ENCODE data around the gene RAB3GAP2.
A peak's percentile ranks its signal among the peaks of the same experiment; 100 is the strongest.
"Not testable (repeated sequence)": the region's sequence is repeated elsewhere in the genome, so short reads cannot be mapped to it uniquely, and the experiment has no call there.

The RAB3GAP2 gene

DNA sequence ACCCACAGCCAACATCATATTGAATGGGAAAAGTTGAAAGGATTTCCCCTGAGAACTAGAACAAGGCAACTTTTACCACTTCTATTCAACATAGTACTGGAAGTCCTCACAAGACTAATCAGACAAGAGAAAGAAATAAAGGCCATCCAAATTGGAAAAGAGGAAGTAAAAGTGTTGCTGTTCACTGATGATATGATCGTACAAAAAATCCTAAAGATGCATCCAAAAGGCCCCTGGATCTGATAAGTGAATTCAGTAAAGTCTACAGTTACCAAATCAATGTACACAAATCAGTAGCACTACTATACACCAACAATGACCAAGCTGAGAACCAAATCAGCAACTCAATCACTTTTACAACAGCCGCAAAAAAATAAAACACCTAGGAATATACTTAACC, 28.3 kb downstream of the RAB3GAP2 start:
- in situ Hi-C loops (cut with HindIII; ENCODE audit: low pct_unique_long_range_greater_than_20kb, low sequenced_read_pairs), result no loop called here
- TF ChIP-seq JUND (IDR thresholded peaks at IDR 0.05; ENCODE audit: low read depth), result no peak
- no peak for DNase-seq (ENCODE audit: low read depth in 1 of 2, low spot score in 1 of 2)

DNA sequence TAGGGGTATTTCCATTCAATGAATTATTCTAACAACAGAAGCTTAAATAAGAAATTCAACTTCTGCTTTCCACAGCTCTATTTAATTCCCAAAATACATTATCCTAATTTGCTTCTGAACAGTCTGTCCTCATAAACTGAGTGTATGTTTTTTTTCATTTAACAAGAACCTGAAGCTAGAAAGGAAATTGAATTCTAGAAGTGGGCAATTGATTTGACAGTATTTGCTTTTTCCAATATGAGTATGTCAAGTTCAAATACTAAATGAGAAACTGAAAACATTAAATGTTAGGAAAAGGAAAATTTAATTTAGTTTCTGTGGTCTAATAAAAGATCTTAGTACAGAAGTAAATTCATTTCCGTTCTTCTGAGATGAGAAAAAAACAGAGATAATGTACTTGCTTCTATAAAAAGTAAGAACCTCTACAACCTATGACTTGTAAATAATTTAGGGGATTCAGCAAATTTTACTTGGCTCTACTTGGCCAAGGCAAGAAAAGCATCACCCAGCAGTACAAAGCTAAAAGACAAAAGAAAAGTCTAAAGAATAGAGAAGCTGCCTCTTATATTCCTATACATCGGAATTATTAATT, 31.1 kb downstream of the RAB3GAP2 start:
- DNase-seq (ENCODE audit: low read depth in 1 of 2, low spot score in 1 of 2), result no peak
- TF ChIP-seq JUND (IDR thresholded peaks at IDR 0.05; ENCODE audit: low read depth), result no peak
- in situ Hi-C loops (cut with HindIII; ENCODE audit: low pct_unique_long_range_greater_than_20kb, low sequenced_read_pairs), result no loop called here

DNA sequence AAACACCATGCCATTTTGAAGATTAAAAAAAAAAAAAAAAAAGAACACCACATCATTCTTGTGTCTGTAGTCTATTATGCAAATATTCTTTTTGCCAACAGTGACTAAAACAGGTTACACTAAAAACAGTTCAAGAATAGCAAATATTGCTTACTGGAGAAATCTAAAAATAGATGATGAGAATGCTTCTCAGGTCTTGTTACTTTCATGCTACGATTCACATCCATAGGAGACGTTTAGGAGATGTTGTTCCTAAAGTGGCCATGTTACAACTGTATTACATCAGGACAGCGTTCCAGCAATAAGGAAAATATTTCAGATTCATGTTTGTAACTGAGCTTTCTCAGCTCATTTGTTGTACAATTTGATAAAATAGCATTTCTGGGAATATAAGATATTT, 32.3 kb downstream of the RAB3GAP2 start:
- in situ Hi-C loops (cut with HindIII; ENCODE audit: low pct_unique_long_range_greater_than_20kb, low sequenced_read_pairs), result no loop called here
- TF ChIP-seq JUND (IDR thresholded peaks at IDR 0.05; ENCODE audit: low read depth), result no peak
- DNase-seq (ENCODE audit: low read depth in 1 of 2, low spot score in 1 of 2), result no peak

- in situ Hi-C loops (cut with HindIII; ENCODE audit: low pct_unique_long_range_greater_than_20kb, low sequenced_read_pairs), result no loop called here
- no peak for DNase-seq (ENCODE audit: low read depth in 1 of 2, low spot score in 1 of 2)
- no peak for TF ChIP-seq JUND (IDR thresholded peaks at IDR 0.05; ENCODE audit: low read depth)
These were observed 33.0 kb downstream of the RAB3GAP2 start for GRCh38 chr1:220239213-220239612.

DNA sequence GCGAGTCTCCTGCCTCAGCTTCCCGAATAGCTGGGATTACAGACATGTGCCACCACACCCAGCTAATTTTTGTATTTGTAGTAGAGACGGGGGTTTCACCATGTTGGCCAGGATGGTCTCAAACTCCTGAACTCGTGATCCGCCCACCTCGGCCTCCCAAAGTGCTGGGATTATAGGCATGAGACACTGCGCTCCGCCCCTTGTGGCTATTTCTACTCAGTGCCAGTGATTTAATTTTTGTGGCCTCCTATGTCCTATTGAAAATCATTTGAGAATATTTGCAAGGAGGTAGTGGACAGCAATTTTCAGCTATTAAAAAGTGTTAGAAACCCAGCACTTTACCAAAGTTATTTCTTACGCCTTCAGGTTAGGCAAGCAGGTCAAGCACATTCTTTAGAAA, 36.0 kb downstream of the RAB3GAP2 start:
- DNase-seq (ENCODE audit: low read depth in 1 of 2, low spot score in 1 of 2); in situ Hi-C loops (cut with HindIII; ENCODE audit: low pct_unique_long_range_greater_than_20kb, low sequenced_read_pairs): not testable (repeated sequence)

GRCh38 chr1:220235462-220235861, 36.8 kb downstream of the RAB3GAP2 start:
- no peak for DNase-seq (ENCODE audit: low read depth in 1 of 2, low spot score in 1 of 2)
- TF ChIP-seq JUND (IDR thresholded peaks at IDR 0.05; ENCODE audit: low read depth), result no peak
- in situ Hi-C loops (cut with HindIII; ENCODE audit: low pct_unique_long_range_greater_than_20kb, low sequenced_read_pairs), result no loop called here

- in situ Hi-C loops (cut with HindIII; ENCODE audit: low pct_unique_long_range_greater_than_20kb, low sequenced_read_pairs), result no loop called here
- no peak for DNase-seq (ENCODE audit: low read depth in 1 of 2, low spot score in 1 of 2)
- TF ChIP-seq JUND (IDR thresholded peaks at IDR 0.05; ENCODE audit: low read depth), result no peak
These were observed 38.3 kb downstream of the RAB3GAP2 start for GRCh38 chr1:220233927-220234326.

- in situ Hi-C loops (cut with HindIII; ENCODE audit: low pct_unique_long_range_greater_than_20kb, low sequenced_read_pairs), result no loop called here
- no peak for TF ChIP-seq JUND (IDR thresholded peaks at IDR 0.05; ENCODE audit: low read depth)
- DNase-seq (ENCODE audit: low read depth in 1 of 2, low spot score in 1 of 2), result no peak
These were observed 42.5 kb downstream of the RAB3GAP2 start for GRCh38 chr1:220229771-220230170.

DNA sequence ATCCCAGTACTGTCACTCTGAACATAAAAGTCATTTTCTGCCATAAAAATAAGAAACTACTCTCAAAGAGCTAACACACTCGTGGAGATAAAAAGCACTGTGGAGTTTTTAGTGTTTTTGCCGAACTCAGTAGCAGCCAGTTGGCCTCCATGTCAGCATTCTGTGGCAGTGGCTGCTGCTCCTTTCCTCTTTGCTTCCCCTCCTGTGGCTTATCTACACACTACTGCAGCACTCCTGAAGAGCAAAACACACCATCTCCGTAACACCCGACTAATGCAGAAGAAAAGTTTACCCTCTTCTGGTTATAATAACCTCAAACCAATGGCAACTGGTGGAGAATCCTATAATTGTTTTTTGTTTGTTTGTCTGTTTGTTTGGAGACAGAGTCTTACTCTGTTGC, 44.9 kb downstream of the RAB3GAP2 start:
- DNase-seq (ENCODE audit: low read depth in 1 of 2, low spot score in 1 of 2), result no peak
- in situ Hi-C loops (cut with HindIII; ENCODE audit: low pct_unique_long_range_greater_than_20kb, low sequenced_read_pairs), result no loop called here
- TF ChIP-seq JUND (IDR thresholded peaks at IDR 0.05; ENCODE audit: low read depth), result no peak

DNA sequence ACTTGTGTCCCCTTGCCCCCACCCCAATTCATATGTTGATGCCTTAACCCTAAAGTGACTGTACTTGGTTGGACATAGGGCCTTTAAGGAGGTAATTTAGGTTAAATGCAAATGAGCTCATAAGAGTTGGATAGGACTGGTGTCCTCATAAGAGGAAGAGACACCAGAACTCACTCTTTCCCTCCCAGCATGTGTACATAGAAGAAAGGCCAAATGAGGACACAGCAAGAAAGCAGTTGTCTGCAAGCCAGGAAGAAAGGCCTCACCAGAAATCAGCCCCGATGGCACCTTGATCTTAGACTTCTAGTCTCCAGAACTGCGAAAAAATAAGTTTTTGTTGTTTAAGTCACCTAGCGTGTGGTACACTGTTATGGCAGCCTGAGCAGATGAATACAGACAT, 45.5 kb downstream of the RAB3GAP2 start:
- in situ Hi-C loops (cut with HindIII; ENCODE audit: low pct_unique_long_range_greater_than_20kb, low sequenced_read_pairs), result no loop called here
- DNase-seq (ENCODE audit: low read depth in 1 of 2, low spot score in 1 of 2), result peak in 1 of 2 experiments; percentile 30
- TF ChIP-seq JUND (IDR thresholded peaks at IDR 0.05; ENCODE audit: low read depth), result no peak

DNA sequence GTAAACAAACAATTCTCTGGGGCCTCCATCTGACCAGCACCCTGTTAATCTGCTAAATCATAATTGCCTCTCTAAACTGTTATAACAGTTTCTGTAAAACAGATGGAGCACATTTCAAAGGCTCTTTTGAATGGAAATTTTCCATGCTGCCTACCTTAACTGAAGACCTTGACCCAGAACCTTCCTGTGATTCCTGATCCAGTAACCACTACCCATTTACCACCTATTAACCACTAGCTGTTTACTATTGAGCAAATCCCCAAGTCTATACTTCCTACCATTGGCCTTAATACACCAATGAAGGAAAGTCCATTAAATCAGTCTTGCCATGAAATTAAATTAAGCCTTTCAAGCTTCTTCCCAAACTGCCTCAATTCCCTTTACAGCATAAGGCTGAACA, 46.3 kb downstream of the RAB3GAP2 start:
- DNase-seq (ENCODE audit: low read depth in 1 of 2, low spot score in 1 of 2), result no peak
- in situ Hi-C loops (cut with HindIII; ENCODE audit: low pct_unique_long_range_greater_than_20kb, low sequenced_read_pairs), result no loop called here
- no peak for TF ChIP-seq JUND (IDR thresholded peaks at IDR 0.05; ENCODE audit: low read depth)

GRCh38 chr1:220224611-220225124, 47.6 kb downstream of the RAB3GAP2 start:
- no peak for TF ChIP-seq JUND (IDR thresholded peaks at IDR 0.05; ENCODE audit: low read depth)
- DNase-seq (ENCODE audit: low read depth in 1 of 2, low spot score in 1 of 2), result no peak
- in situ Hi-C loops (cut with HindIII; ENCODE audit: low pct_unique_long_range_greater_than_20kb, low sequenced_read_pairs), result no loop called here

DNA sequence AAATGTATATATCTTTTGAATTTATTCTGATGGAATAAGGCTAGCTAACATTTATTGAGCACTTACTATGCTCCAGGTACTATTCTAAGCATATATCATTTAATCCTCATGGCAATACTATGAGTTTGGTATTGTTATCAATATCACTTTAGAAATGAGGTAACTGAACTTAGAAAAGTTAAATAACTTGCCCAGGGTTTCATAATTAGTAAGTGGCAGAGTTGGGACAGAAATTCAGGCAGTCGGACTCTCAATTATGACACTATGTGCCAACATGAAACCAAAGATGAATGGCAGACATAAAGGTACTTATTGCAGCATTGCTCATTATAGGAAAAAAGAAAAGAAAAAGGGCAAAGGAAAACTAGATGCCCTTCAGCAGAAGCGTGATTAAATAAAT, 48.2 kb downstream of the RAB3GAP2 start:
- no peak for DNase-seq (ENCODE audit: low read depth in 1 of 2, low spot score in 1 of 2)
- in situ Hi-C loops (cut with HindIII; ENCODE audit: low pct_unique_long_range_greater_than_20kb, low sequenced_read_pairs), result no loop called here
- TF ChIP-seq JUND (IDR thresholded peaks at IDR 0.05; ENCODE audit: low read depth), result no peak

- TF ChIP-seq JUND (IDR thresholded peaks at IDR 0.05; ENCODE audit: low read depth), result no peak
- DNase-seq (ENCODE audit: low read depth in 1 of 2, low spot score in 1 of 2), result no peak
- in situ Hi-C loops (cut with HindIII; ENCODE audit: low pct_unique_long_range_greater_than_20kb, low sequenced_read_pairs), result no loop called here
These were observed 49.3 kb downstream of the RAB3GAP2 start for GRCh38 chr1:220222939-220223338.
